AG09319 (cell line): ENCODE results near the gene WFDC2.

ENCODE experiments used
- DNase-seq: peaks from one replicate; pipeline ENCODE4 v3.0.0-alpha.2; 2010; ENCODE audit warnings: low read depth; ENCODE audit errors: extremely low read depth
- CTCF ChIP-seq: IDR thresholded peaks from 2 replicates; pipeline ENCODE4 v1.5.1; 2011; ENCODE audit warnings: low read depth, mild to moderate bottlenecking, inconsistent platforms, low read length, moderate library complexity

The WFDC2 gene

GRCh38 chr20:45429618-45430017, 39.9 kb upstream of the WFDC2 start:
- TF ChIP-seq CTCF, result no peak

GRCh38 chr20:45432294-45432693, 37.3 kb upstream of the WFDC2 start:
- DNase-seq, result no peak

More at GRCh38 chr20:45429618-45430017, 39.9 kb upstream of the WFDC2 start:
- DNase-seq, result no peak

GRCh38 chr20:45433316-45433715, 36.2 kb upstream of the WFDC2 start:
- peak; percentile 31 for DNase-seq
- TF ChIP-seq CTCF, result no peak

More at GRCh38 chr20:45432294-45432693, 37.3 kb upstream of the WFDC2 start:
- TF ChIP-seq CTCF, result no peak

GRCh38 chr20:45433976-45434375, 35.6 kb upstream of the WFDC2 start:
- TF ChIP-seq CTCF, result no peak
- DNase-seq, result no peak

- TF ChIP-seq CTCF, result peak; percentile 95
- DNase-seq, result peak; percentile 74
Measured at GRCh38 chr20:45436732-45437485, 32.6 kb upstream of the WFDC2 start.

GRCh38 chr20:45440424-45440823, 29.1 kb upstream of the WFDC2 start:
- no peak for TF ChIP-seq CTCF

GRCh38 chr20:45440891-45441685, 28.5 kb upstream of the WFDC2 start:
- no peak for DNase-seq
- no peak for TF ChIP-seq CTCF

More at GRCh38 chr20:45440424-45440823, 29.1 kb upstream of the WFDC2 start:
- DNase-seq, result no peak
